CD4-positive, alpha-beta T cell treated with Interleukin-4 for 1 hour (primary cell): ENCODE measurements around the gene CDCA7.
"Not testable (repeated sequence)": the region's sequence is repeated elsewhere in the genome, so short reads cannot be mapped to it uniquely, and the experiment has no call there.

Experiments
- DNase-seq, 2 donors: peaks; one replicate each; pipeline ENCODE4 v3.0.0-alpha.2; 2020 to 2022

Gene CDCA7

DNA sequence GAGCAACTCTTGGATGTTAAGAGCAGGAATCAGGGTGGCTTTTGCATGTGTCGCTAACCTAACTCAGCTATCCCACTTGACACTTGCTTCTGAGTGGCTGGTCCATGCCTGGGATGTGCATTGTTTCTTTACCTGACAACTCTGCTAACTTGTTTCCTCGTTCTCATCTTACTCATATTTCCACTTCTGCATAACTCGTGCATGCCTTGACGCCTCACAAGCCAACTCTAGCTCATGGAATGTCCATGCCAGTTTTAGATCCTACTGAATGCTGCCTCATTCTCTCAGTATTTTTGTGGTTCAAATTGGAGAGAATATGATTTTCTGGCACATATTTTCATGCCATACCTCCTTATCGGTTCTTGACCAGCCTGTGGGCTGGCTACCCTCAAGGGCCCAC is 52.5 kb downstream of the CDCA7 start:
- DNase-seq: no peak

DNA sequence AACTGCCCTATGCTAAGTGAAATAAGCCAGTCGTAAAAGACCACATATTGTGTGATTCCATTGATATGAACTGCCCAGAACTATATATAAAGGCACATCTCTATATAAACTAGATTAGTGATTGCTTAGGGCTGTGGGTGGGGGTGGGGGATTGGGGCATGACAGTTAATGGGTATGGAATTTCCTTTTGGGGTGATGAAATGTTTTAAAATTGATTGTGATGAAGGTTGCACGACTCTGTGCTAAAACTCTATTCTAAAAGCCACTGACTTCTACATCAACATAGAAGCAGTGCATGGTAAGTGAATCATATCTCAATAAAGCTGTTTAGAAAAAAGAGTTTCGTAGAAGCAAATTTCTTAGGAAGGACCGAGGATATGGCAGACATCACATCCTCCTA is 53.0 kb downstream of the CDCA7 start:
- no peak for DNase-seq

DNA sequence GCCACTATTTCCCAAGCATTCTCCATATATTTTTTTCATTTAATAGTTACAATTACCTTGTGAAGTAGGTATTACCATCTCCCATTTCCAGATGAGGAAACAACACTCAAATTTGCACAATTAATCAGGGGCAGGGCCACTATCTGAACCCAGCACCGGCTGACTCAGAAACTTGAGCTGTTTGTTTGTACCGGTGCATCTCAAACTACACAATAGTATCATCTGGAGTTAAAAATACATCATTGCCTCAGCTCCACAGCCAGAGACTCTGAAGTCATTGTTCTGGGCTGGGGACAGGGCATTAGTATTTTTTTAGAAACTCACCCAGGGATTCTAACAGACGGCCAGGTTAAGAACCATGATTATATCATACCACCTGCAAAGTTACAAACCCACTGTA is 55.9 kb downstream of the CDCA7 start:
- DNase-seq: no peak

- DNase-seq: no peak
These were observed 58.0 kb downstream of the CDCA7 start for GRCh38 chr2:173412628-173413027.

DNA sequence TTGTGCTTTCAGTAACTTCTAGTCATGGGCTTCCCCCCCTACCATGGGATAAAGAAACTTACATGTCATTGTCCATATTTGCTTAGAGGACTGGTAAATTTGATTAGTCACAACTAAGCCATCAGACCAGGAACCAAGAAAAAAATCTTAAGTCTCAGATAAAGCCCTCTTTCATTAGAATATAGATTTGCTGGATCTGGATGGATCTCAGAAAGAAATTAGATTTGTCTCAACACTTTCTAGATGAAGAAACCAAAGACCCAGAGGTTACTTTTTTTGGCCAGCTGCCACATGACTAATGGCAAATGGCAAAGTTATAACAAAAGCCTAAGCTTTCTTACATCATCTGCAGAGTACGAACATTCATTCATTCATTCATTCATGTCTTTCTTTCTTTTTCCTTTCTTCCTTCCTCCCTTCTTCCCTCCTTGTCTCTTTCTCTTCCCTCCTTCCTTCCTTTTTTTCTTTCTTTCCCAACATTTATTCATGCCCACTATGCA is 60.2 kb downstream of the CDCA7 start:
- no peak for DNase-seq

DNA sequence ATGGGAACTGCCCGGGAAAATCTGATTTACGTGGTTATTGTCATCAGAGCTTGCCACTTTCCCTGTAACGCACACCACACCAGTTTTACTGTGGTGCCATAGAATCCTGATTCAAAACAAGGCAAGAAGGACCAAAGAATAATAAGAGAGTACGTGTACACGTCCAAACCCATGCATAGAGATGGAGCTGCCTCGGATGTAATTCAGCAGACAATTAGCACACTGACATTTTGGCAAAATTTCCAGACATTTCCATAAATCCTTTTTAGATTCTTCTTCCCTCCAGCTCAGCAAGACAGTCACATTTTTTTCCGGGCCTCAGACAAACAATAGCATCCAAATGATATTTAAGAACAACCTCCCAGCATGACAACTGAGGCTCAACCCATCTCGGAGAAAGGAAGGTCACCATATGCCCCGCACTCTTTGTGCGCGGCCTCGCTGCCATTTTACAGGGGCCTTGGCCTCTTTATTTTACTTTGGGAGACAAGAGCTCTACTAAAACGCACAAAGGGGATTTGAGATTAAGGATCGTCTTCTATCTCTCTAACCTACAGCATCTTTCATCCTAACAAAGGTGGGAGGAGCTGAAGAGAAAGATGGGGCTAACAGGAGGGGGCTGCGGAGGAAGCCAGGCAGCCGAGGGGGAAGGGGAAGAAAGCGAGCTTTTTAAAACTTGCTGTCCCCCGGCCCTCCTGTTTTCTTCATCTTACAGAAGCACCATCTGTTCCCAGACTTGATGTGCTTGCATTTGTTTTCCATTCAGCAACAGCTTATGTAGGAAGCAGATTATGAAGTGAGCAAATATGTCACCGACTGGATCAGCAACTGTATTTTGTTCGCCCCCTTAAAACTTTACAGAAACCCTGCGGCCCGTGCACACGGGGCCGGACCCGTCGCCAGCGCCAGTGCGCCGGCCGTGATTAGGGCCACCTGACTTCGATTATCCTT is 61.0 kb downstream of the CDCA7 start:
- no peak for DNase-seq

GRCh38 chr2:173416415-173417152 is 61.9 kb downstream of the CDCA7 start:
- DNase-seq: not testable (repeated sequence)

DNA sequence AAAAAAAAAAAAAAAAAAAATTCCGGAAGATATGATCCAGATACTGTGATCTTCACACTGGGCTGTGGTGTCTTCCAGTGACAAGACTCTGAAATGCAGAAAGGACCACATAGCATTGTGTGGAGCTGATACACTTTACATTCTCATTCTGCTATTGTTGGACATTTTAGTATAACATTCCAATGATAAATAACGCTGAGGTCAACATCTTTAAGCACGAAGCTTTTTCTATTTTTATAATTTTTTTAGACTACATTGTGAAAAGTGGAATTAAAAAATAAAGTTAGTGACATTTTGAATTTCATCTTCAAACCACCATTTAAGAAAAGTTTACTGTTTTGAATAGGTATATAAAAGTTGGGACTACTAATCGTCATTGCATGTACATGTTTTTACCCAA is 62.7 kb downstream of the CDCA7 start:
- DNase-seq: no peak

DNA sequence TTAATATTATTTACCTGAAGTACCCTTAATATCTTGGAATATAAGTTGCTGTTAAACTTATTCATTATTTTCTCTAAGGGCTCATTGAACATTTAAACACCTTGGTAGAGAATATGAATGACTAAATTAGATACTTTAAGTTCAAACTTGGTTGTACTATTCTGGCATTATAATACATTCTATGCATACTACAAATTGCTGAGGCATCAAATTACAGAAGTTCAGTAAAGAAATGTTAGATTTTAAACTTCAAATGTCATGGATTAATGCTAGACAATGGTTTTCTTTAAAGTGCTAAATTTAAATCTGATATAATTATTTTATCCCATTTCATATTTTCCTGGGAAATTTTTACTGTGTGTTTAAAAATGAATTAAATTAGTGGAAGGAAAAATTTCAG is 63.1 kb downstream of the CDCA7 start:
- DNase-seq: no peak
